Posterior vena cava (tissue), 2 donors: ENCODE data around the gene CCDC137. TPM values are rescaled to one million over a fixed set of nuclear protein-coding genes. Genes with fewer than 3 reads are reported as not detected.

Experiments used
- DNase-seq: peaks from one replicate; pipeline ENCODE4 v3.0.0-alpha.2; 2020; ENCODE audit warnings: low spot score
- intact Hi-C, 2 donors: fragments of 100-400 bp; cut with DNase I; formaldehyde crosslinking; loops; one replicate each; pipeline versions ENCODE4 v1.14.1 to v1.14.2; 2022 to 2023
- total RNA-seq, 2 donors: library from RNA; stranded (reverse); fragmentation: NEBNext Ultra II Directional; extraction: Animal tissue kit (Norgen Biotek cat#: 25700); gene quantifications; one replicate each; pipeline ENCODE4 v1.2.1, GENCODE V29; 2021
- donor health status: DM: yes; HTN: yes; CAD: no.
- donor health status: DM: yes; HTN: yes; CAD: no.

Gene CCDC137
- total RNA-seq, 2 donors from 2014 or later = 8.5 to 9.9 TPM

DNA sequence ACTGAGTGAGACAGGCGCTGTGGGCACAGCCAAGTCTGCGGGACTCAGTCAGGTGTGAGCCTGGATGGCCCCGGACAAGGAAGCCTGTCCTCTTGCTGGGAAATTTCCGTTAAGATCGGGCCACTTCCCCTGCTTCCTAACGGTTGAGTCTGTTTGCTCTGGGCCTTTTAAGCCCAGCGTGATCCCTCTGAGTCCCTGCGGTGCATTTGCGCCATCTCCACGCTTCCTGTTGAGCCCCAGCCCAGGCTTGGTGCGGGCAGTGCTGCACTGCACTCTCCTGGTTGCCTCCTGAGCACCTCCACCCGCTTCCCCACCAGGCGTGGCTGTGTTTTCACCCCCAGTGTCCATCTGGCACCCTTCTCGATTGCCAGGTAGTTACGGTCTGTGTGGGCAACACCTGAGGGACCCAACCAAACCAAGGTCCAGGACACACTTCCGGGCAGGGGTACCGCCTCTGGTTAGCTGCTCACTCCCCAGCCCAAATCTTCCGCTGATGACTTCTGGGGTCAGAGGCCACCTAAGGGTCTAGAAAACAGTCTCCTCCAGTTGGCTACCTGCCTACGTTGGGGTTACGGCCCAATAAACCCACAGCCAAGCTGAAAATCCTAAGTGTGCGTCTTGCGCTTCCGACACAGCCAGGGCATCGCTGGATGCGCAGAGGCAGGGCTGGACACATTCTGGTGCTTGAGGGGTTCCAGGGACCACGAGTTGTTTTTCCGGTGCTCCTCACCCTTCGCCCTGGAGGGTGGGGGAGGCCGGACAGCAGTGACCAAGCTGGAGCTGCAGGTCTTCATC lies 44.2 kb downstream of the CCDC137 start:
- intact Hi-C loops = no loop called here
- DNase-seq = no peak

- peak; percentile 88 for DNase-seq
- intact Hi-C loops = no loop called here
Observed at GRCh38 chr17:81711814-81712467, 45.4 kb downstream of the CCDC137 start, which contains the start of gene SLC25A10. TSS of gene SLC25A10 (plus strand) at chr17:81712284. CDS start at chr17:81712427, 143 bp downstream.

GRCh38 chr17:81712468-81713003 lies 46.0 kb downstream of the CCDC137 start:
- intact Hi-C loops = no loop called here
- no peak for DNase-seq

DNA sequence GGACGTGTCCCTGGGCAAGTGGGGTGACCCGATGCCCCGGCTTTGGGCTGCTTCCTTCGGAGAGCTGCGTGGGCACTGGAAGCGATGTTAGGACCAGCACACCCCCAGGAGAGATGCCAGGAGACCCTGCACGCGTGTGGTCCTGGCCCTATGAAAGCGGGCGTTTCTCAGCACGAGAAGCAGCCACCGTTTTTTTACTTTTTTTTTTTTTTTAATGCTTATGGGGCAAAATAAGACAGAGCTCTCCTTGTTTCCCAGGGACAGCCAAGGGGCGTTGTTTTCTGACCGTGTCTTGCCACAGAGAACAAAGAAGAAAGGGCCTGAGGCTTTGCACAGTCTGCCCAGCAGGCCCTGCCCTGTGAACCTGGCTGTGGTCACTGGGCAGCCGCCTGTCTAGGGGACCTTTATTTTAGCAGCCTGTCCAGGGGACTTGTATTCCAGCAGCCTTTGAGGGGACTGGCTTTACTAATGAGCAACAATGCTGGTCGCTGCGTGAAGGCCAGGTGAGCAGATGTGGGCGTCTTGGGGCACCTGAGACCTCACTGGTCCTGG lies 46.5 kb downstream of the CCDC137 start:
- DNase-seq = no peak
- intact Hi-C loops = no loop called here

DNA sequence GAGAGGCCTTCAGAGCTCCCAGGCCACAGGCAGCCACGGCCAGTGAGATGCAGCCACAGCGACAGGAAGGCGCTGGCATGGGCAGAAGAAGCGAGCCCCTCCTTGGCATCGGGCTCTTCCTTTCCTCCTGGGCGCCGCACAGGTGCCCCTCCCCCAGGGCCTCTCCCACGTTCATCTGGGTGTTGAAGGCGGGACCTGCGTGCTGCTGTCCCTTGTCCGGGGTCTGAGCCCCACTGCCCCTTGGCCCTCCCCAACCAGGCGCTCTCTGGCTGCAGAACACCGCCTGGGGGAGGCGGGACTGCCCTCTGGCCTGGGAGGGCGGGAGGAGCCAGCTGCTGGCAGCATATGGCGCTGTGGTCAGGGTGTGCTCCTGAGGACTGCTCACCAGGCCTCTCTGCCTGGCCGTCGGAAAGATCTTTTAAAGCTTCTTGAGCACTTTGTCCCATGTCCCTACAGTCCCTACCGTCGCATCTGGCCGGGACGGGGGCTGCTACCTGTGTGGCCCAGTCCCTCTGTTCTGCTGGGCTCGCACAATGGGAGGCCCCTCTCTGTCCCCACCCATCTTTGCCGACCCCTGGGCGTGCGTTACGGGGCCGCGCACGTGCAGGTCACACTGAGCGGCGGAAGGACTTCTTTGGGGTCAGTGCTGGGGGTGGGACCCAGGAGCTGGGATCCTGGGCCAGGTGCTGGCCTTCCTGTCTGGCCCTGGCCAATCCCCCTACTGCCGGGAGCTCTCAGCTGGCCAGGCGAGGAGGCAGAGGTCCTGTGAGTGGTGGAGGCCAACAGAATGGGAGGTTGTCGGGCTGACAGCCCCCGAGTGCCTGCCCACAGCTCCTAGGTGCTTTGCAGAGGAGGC lies 47.2 kb downstream of the CCDC137 start:
- DNase-seq = no peak

DNA sequence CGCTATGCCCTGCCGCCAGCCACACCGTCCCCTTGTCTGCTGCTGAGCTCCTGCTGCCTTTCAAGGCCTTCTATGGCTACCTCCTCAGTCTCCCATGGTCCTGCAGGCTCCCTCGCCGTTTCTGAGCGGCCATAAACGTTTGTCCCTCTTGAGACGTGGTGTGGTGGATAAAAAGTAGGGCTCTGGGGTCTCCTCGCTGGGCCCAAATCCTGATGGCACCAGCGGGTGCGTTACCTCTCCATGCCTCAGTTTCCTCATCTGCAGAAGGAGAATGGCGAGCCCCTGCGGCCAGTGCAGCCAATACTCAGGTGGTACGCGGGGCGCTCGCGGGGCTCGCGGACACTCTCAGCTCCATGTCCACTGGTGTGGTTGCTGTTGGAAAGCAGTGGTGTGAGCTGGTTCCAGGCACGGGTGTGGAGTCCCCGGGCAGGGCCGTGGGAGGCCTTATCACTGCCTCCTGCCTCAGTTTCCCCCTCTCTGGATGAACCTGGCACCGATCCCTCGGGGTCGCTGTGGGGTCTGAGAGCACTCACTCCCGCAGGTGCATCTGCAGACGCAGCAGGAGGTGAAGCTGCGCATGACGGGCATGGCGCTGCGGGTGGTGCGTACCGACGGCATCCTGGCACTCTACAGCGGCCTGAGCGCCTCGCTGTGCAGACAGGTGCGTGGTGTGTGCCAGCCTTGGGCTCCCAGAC lies 48.0 kb downstream of the CCDC137 start:
- intact Hi-C loops = no loop called here
- DNase-seq = no peak

More for the DNA sequence above, 47.2 kb downstream of the CCDC137 start:
- intact Hi-C loops = no loop called here

GRCh38 chr17:81715107-81715871 lies 48.8 kb downstream of the CCDC137 start:
- intact Hi-C loops = no loop called here
- no peak for DNase-seq

- DNase-seq = no peak
- intact Hi-C loops = no loop called here
Observed at GRCh38 chr17:81715872-81716673, 49.5 kb downstream of the CCDC137 start.

DNA sequence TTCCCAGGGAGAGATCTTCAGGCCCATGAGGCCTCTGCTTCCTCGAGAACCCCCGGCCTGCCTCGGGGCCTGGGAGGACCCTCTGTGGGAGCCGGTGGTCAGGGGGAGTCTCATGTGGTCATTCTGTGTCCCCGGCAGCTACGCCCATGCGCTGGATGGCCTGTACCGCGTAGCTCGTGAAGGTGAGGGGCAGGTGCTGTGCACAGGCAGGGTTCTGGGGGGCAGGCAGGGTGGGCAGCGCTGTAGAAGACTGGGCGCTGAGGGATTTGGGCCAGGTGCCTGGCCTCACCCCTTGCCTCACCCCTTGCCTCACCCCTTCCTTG lies 50.1 kb downstream of the CCDC137 start:
- intact Hi-C loops = no loop called here
- DNase-seq = no peak

- DNase-seq = no peak
- intact Hi-C loops = no loop called here
Observed at GRCh38 chr17:81717049-81717765, 50.7 kb downstream of the CCDC137 start.

DNA sequence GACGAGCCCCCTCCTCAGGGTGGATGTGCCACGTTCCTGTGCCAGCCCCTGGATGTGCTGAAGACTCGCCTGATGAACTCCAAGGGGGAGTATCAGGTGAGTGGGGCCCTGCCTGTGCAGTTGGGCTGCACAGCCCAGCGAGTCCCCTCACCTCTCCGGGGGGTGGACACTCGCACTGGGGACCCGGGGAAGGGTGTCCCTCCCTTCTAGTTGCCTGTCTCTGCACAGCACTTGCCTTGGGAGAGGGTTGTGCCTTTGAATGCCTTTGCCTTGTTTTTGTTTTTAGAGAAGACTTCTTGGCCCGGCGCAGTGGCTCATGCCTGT lies 51.2 kb downstream of the CCDC137 start:
- intact Hi-C loops = no loop called here
- no peak for DNase-seq

DNA sequence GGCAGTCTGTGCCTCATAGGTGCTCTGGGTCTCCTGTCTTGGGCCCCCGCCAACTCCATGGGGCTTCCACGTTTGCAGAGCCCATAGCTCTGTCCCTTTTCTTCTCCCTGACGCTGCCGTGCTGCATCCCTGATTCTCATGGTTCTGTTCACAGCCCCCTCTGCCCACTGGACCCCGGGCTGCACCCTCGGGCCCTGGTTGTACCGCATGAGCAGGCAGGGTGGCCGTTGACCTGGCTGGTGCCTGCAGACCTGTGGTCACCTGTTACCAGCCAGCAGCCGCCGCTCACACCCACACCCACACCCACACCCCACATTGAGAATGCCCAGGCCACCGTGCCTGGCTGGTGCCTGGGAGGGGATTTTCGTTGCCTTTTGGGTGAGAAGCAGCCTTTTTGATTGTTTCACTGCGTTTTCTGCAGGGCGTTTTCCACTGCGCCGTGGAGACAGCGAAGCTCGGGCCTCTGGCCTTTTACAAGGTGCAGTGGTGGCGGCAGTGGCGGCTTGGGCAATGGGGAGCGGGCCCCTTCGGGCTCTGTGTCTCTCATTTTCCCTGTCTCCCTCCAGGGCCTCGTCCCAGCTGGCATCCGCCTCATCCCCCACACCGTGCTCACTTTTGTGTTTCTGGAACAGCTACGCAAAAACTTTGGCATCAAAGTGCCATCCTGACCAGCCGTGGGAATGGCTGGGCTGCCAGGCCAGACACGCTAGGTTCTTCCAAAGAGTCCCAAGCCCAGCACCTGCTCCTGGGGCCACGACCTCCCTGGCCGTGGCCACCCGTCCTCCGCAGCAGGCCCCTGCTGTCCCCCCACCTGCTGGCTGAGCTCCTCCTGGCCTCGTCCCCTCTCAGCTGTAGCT lies 53.1 kb downstream of the CCDC137 start:
- intact Hi-C loops = no loop called here

GRCh38 chr17:81720267-81721071 lies 53.9 kb downstream of the CCDC137 start:
- intact Hi-C loops = no loop called here

More for the DNA sequence above, 53.1 kb downstream of the CCDC137 start:
- no peak for DNase-seq

DNA sequence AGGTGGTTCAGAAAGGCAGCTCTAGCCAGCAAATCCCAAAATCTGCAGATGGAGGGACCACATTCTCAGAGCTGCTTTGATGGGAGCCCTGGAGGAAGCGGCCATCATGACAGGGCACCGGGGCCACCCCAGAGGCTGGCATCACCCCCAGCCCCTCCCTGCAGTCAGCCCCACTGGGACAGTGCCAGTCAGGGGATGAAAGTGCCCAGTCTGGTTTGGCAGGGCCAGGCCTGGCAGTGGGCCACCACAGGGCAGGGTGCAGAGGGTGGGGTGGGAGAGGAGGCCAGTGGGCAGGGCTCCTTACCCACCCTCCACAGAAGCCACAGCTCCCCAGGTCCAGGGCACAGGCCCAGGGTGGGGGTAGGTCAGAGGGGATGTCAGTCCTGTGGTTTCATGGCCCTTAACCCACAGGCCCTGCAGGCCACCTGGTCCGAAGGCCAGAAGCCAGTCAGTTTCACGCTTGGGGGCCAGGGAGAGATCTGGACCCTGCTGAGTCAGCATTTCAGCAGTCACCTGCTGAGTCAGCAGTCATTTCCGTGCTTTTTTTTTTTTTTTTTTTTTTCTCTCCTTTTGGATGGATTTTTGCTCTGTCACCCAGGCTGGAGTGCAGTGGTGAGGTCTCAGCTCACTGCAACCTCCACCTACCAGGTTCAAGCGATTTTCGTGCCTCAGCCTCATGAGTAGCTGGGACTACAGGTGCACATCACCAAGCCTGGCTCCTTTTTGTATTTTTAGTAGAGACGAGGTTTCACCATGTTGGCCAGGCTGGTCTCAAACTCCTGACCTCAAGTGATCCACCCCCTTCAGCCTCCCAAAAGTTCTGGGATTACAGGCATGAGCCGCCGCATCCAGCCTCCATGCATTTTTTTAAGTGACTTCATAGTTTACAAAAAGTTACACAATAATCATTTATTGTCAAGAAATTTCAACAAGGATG lies 55.9 kb downstream of the CCDC137 start:
- no peak for DNase-seq
- intact Hi-C loops = no loop called here

More at GRCh38 chr17:81720267-81721071, 53.9 kb downstream of the CCDC137 start:
- DNase-seq = no peak
